ENCODE results near the gene HLA-E.

DNA sequence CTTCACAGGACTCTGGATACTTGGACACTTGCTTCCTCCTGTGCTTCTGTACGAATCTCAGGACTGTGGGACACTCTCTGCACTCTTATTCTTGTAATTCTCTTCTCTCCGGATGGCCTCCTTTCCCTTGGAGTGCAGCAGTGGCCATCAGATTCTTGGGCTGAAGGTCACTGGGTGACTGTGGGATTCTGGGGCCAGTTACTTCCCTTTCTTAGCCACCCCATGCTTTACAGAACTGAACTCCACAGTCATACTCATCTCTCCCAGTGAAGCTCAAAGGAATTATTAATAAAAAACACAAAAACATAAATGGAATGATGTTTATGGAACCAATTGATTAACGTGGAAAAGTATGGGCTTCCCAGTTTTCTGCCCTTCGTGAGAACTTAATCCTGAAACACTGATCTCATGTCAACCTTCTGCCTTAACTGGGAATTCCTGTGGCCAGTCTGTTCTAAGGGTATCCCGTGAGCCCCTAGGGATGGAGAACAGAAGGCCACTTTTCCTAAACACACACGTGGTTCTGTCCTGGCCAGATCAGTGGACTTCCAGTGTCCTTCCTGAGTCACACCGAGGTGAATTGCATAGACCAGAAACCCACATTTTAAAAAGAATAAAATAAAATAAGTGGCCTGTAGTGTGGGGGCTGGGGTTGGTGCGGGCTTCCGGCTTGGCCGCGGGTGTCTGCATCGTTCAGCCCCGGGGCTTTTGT lies 23.6 kb upstream of the HLA-E start:
- TF ChIP-seq GATA3 (IDR thresholded peaks at IDR 0.05; ENCODE audit: low read depth, low read length) (no peak), GATA2 (IDR thresholded peaks at IDR 0.05; ENCODE audit: low read depth, low read length) (no peak)

Measured in SH-SY5Y (cell line).